ENCODE data around the gene PDGFA.

The PDGFA gene

DNA sequence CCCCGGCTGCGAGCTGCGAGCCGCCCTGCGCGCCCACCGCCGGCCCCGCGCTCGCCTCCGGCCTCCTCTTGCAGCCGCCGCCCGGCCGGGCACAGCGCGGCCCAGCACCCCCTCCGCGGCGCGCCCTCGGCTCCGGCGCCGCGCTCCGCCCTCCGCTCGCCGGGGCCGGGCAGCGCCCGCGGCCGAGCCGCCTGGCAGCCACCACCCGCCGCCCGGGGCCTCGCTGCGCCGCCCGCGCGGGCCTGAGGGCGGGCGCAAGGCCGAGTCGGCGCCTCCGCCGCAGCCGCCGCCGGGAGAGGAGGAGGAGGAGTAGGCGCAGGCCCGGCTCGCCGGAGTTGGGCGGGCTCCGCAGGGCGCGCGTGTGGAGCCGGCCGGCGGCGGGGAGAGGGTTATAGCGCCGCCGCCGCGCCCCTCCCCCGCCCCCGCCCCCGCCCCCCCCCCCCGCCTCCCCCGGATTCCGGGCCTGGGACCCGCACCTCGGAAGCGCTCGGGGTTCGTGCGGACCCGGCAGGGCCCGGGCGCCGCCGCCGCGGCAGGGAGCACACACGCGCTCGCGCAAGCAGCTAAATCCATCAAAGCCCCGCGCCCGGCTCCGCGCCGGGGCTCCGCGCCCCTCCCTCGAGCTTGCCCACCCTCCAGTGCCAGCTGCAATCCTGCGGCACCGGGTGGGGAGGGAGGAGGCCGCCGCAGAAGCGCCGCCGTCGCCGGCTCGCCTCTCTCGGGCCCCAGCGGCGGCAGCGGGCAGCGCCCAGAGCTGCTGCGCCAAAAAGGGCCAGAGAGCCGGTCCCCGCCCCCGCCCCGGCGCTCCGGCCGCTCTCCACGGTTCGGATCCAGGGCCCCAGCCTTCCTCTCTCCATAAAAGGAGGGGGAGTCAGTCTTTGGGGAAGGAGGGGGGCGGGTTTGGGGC is at the start of gene PDGFA:
TSS of gene PDGFA (minus strand) at position 363 of the 907 bp plus-strand sequence. CDS start 845 bp downstream, outside the sequence.
- in situ Hi-C loops (cut with MboI; ENCODE audit: low sequenced_read_pairs) = no loop called here

DNA sequence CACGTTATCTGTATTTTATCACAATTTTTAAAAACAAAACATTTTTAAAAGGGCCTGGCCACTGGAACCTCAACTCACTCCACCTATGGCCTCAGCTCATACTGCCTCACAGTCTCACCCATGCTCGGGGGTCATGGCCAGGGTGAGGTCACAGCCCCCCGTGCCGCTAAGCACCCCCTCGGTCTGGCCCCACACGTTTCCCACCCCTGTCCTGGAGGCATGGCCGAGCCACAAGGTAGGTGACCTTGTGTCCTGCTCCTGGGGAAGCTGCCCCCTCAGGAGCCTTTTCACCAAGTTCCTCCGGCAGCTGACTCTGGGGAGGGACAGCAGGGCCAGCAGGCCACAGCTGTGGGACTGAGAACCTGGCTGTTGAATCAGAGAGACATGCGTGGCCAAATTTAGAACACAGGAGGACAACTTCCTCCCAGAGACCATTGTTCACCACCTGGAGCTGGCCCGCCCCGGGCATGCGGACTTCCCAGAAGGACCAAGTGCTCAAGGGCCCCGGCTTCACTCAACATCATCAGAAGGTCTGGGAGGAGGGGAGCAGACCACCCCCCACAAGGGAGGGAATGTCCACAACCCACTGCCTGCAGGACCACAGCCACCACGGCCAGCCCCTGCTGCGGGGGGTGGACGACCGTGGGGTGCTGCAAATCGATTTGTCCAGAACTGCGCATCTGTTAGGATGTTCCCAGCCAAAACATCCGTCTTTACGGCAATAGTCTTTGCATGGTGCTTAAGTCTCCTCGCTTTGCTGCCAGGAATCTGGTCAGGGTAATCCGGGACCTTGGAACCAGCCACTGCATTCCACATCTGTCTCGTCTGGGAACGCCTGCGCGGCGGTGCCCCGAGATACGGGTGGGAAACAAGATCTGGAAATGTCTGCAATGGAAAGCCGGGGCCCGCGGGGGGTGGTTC is 48.6 kb upstream of the PDGFA start:
- in situ Hi-C loops (cut with MboI; ENCODE audit: low sequenced_read_pairs) = no loop called here

DNA sequence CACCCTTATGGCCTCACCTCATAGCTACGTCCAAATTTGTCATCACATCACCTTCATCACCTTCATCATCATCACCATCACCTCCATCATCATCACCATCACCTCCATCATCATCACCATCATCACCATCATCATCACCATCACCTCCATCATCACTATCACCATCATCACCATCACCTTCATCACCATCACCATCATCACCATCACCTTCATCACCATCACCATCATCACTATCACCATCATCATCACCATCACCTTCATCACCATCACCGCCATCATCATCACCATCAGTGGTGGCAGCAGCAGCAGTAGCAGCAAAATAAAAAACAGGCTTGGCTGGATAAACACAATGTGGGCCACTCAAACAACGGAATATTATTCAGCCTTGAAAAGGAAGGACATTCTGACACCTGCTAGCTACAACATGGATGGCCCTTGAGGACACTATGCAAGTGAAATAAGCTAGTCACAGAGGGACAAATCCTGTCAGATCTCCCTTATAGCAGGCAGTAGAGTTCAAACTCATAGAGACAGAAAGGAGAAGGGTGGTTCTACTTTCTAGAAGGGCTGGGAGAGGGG is 47.7 kb upstream of the PDGFA start:
- in situ Hi-C loops (cut with MboI; ENCODE audit: low sequenced_read_pairs) = no loop called here

GRCh38 chr7:566100-566499 is 46.5 kb upstream of the PDGFA start:
- in situ Hi-C loops (cut with MboI; ENCODE audit: low sequenced_read_pairs) = no loop called here

- in situ Hi-C loops (cut with MboI; ENCODE audit: low sequenced_read_pairs) = no loop called here
Measured at GRCh38 chr7:564176-564865, 44.7 kb upstream of the PDGFA start.

- in situ Hi-C loops (cut with MboI; ENCODE audit: low sequenced_read_pairs) = no loop called here
Measured at GRCh38 chr7:563629-564170, 44.1 kb upstream of the PDGFA start.

DNA sequence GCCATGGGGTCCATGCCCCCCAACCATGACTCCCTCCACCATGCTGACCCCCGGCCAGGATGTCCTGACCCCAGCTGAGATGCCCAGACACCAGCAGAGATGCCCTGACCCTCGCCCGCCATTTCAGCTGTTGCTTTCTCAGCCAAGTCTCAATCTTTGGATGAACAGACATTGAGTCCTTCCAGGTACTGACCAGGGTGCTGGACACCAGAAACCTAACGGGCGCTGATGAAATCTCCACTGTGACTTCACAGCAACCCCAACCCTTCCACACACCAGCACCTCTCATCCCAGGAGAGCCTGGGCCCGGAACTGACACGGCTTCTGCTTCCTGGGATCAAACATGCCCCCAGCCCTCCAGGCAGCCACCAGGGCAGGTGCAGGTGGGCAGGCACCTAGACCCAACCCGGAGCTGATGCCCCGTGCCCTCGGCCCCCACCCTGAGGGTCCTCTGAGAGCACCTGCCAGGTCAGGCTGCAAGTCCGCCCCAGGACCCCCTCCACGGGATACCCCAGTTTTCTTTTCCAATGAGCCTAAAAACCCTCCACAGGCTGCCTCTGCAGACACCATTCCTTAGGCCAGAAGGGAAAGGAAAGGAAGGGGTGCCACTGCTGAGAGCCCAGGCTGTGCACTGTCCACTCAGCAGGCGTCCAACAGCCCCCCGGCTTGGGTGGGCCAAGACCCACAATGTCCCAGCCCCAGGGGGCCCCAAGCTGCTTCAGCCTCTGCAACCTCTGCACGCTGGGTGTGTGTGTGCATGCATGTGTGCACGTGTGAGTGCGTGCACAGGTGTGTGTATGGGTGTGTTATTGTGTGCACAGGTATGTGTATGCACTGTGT is 43.4 kb upstream of the PDGFA start:
- in situ Hi-C loops (cut with MboI; ENCODE audit: low sequenced_read_pairs) = no loop called here

- in situ Hi-C loops (cut with MboI; ENCODE audit: low sequenced_read_pairs) = no loop called here
Measured at GRCh38 chr7:562374-562675, 42.7 kb upstream of the PDGFA start.

- in situ Hi-C loops (cut with MboI; ENCODE audit: low sequenced_read_pairs) = no loop called here
Measured at GRCh38 chr7:561631-562373, 42.2 kb upstream of the PDGFA start.

GRCh38 chr7:560966-561630 is 41.5 kb upstream of the PDGFA start:
- in situ Hi-C loops (cut with MboI; ENCODE audit: low sequenced_read_pairs) = no loop called here

GRCh38 chr7:559396-559705 is 39.7 kb upstream of the PDGFA start:
- in situ Hi-C loops (cut with MboI; ENCODE audit: low sequenced_read_pairs) = no loop called here

GRCh38 chr7:557558-557881 is 37.9 kb upstream of the PDGFA start:
- in situ Hi-C loops (cut with MboI; ENCODE audit: low sequenced_read_pairs) = no loop called here

GRCh38 chr7:556837-557557 is 37.4 kb upstream of the PDGFA start:
- in situ Hi-C loops (cut with MboI; ENCODE audit: low sequenced_read_pairs) = no loop called here

GRCh38 chr7:556291-556826 is 36.7 kb upstream of the PDGFA start:
- in situ Hi-C loops (cut with MboI; ENCODE audit: low sequenced_read_pairs) = no loop called here

DNA sequence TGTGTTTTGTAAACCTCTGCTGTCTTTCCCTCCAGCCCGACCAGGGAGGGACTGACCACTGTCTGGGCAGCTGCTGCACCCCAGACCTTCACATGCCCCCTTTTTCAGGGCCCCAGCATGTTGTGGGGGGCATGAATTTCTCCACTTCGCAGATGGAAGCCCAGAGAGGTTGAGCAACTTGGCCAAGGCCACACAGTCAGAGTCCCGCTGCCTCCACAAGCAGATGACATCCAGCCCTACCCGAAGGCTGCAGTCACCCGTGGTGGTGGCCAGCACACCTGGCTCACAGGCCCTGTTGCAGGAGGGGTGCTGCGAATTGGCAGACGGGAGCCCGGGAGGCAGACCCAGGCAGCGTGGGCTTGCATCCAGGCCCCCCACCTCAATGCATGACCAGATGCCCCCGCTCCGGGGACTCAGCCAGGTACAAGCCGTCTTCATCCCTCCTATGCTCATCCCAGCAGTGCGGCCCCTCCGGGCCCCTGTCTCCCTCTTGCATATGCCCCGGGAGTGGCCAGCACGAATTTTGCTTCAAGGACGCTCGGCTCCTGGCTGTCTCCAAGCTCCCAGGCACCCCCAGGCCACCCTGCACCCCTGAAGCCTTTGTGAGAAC is 36.0 kb upstream of the PDGFA start:
- in situ Hi-C loops (cut with MboI; ENCODE audit: low sequenced_read_pairs) = no loop called here

DNA sequence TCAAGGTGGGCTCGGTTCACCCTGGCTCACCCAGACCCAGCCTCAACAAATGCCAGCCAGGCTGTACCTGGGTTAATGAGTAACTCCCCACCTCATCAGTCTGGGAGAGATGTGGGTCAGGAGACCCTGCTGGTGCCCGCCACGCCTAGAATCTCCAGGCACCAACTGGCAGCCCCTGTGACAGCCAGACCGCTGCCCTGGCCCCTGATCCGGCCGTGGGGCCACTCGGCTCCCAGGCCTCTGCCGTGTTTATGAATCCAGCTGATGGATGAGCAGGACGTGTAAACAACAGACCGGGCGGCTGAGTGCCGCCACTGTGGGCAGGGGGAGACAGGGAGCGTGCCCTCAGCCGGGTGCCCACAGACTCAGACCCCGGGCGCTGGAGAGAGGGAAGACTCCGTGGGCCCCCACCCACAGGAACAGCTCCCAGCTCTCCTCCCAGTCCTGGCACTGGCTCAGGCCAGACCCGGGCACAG is 34.0 kb upstream of the PDGFA start:
- in situ Hi-C loops (cut with MboI; ENCODE audit: low sequenced_read_pairs) = no loop called here

GRCh38 chr7:552868-553635 is 33.4 kb upstream of the PDGFA start:
- in situ Hi-C loops (cut with MboI; ENCODE audit: low sequenced_read_pairs) = no loop called here
